HepG2 (cell line): ENCODE results near the gene RNF5. TPM values are rescaled to one million over a fixed set of nuclear protein-coding genes. Genes with fewer than 3 reads are reported as not detected.
A peak's percentile ranks its signal among the peaks of the same experiment; 100 is the strongest.

Experiments
- ARID2 ChIP-seq: sonication (generic); formaldehyde crosslinking; IDR thresholded peaks from 2 replicates; pipeline ENCODE4 v1.8.1; 2022; ENCODE audit warnings: mild to moderate bottlenecking, missing genetic modification reagents, borderline replicate concordance
- FOSL1 ChIP-seq: sonication (generic); formaldehyde crosslinking; IDR thresholded peaks from 2 replicates; pipeline ENCODE4 v1.9.0; 2021; ENCODE audit warnings: missing genetic modification reagents, borderline replicate concordance
- HINFP ChIP-seq: sonication (generic); formaldehyde crosslinking; IDR thresholded peaks from 2 replicates; pipeline ENCODE4 v1.4.0; 2020; ENCODE audit warnings: low read depth, mild to moderate bottlenecking, missing genetic modification reagents
- HOXA7 ChIP-seq: sonication (generic); formaldehyde crosslinking; IDR thresholded peaks from 2 replicates; pipeline ENCODE4 v1.8.1; 2022; ENCODE audit warnings: mild to moderate bottlenecking, missing genetic modification reagents, moderate library complexity
- JARID2 ChIP-seq: sonication (generic); formaldehyde crosslinking; IDR thresholded peaks from 2 replicates; pipeline ENCODE4 v1.8.1; 2023; ENCODE audit warnings: missing genetic modification reagents, inconsistent platforms; ENCODE audit not compliant: insufficient replicate concordance
- KLF15 ChIP-seq: sonication (generic); formaldehyde crosslinking; IDR thresholded peaks from 2 replicates; pipeline ENCODE4 v1.8.1; 2023; ENCODE audit warnings: borderline replicate concordance, mild to moderate bottlenecking, inconsistent platforms, missing genetic modification reagents, mixed read lengths
- MIER2 ChIP-seq: IDR thresholded peaks from 2 replicates; pipeline ENCODE4 v1.6.1; 2016; ENCODE audit warnings: missing biosample characterization, missing genetic modification reagents
- MYNN ChIP-seq: sonication (generic); formaldehyde crosslinking; IDR thresholded peaks from 2 replicates; pipeline ENCODE4 v1.4.0; 2020; ENCODE audit warnings: mild to moderate bottlenecking, low read depth, missing genetic modification reagents
- RBFOX2 ChIP-seq: fragments of 200-400 bp; formaldehyde crosslinking; IDR thresholded peaks from 2 replicates; pipeline ENCODE4 v1.6.1; 2017; ENCODE audit warnings: low read depth, mild to moderate bottlenecking, low read length
- SSRP1 ChIP-seq: IDR thresholded peaks from 2 replicates; pipeline ENCODE4 v1.6.1; 2016; ENCODE audit warnings: control low read depth
- TEAD3 ChIP-seq: optimal IDR thresholded peaks from 2 replicates; pipeline ENCODE3; 2016; ENCODE audit warnings: borderline replicate concordance
- TMF1 ChIP-seq: sonication (generic); formaldehyde crosslinking; IDR thresholded peaks from 2 replicates; pipeline ENCODE4 v1.8.1; 2022; ENCODE audit warnings: low read depth, missing genetic modification reagents
- XBP1 ChIP-seq: sonication (generic); formaldehyde crosslinking; IDR thresholded peaks from 2 replicates; pipeline ENCODE4 v1.5.0; 2020; ENCODE audit warnings: missing genetic modification reagents
- ZNF343 ChIP-seq: sonication (generic); formaldehyde crosslinking; IDR thresholded peaks from 2 replicates; pipeline ENCODE4 v1.4.0; 2020; ENCODE audit warnings: mild to moderate bottlenecking, missing genetic modification reagents
- ZNF569 ChIP-seq: sonication (generic); formaldehyde crosslinking; IDR thresholded peaks from 2 replicates; pipeline ENCODE4 v1.5.0; 2020; ENCODE audit warnings: mild to moderate bottlenecking, missing genetic modification reagents, moderate library complexity, borderline replicate concordance
- polyA plus RNA-seq, 8 experiments: library from polyadenylated mRNA; depleted of rRNA in 3 of 8; stranded (reverse) in 7 of 8; unstranded in 1 of 8; fragments of >200 nt; fragmentation: Illumina TruSeq in 4 of 8; extraction: Trizol in 4 of 8; gene quantifications; 2 replicates each; pipeline versions ENCODE4 v1.2.1 to v1.2.3, GENCODE V29; 2011 to 2016; ENCODE audit warnings: low read depth in 4 of 8, missing spikeins in 1 of 8, mixed read lengths in 1 of 8; ENCODE audit not compliant: insufficient read depth in 1 of 8
- total RNA-seq, 5 experiments: library from RNA; depleted of rRNA; stranded (reverse); fragments of >200 nt; fragmentation: Illumina TruSeq; extraction: Trizol; gene quantifications; 2 replicates each; pipeline ENCODE4 v1.2.3, GENCODE V29; 2016; ENCODE audit warnings: low read depth in 1 of 5
- TF ChIP-seq, protein P1 (sequence below), 2 experiments: fragments of 450-650 bp in 1 of 2; sonication (generic) in 1 of 2; formaldehyde crosslinking in 1 of 2; IDR thresholded peaks; 2 replicates each; pipeline versions ENCODE4 v1.6.1 to v1.8.0; 2016 to 2022; ENCODE audit warnings: antibody characterized with exemption in 1 of 2, mild to moderate bottlenecking in 1 of 2, missing genetic modification reagents in 1 of 2
- TF ChIP-seq, protein P2 (sequence below): sonication (generic); formaldehyde crosslinking; IDR thresholded peaks from 2 replicates; pipeline ENCODE4 v1.4.0; 2020; ENCODE audit warnings: mild to moderate bottlenecking, missing genetic modification reagents

Gene RNF5
- total and polyA plus RNA-seq, 2 of the 13 experiments (the other 11 are each of a cell fraction or from before 2014, with no cell fraction given): 98.0 to 131 TPM

GRCh38 chr6:32129297-32130088 lies 48.7 kb upstream of the RNF5 start (continued):
- TF ChIP-seq, protein P1, sequence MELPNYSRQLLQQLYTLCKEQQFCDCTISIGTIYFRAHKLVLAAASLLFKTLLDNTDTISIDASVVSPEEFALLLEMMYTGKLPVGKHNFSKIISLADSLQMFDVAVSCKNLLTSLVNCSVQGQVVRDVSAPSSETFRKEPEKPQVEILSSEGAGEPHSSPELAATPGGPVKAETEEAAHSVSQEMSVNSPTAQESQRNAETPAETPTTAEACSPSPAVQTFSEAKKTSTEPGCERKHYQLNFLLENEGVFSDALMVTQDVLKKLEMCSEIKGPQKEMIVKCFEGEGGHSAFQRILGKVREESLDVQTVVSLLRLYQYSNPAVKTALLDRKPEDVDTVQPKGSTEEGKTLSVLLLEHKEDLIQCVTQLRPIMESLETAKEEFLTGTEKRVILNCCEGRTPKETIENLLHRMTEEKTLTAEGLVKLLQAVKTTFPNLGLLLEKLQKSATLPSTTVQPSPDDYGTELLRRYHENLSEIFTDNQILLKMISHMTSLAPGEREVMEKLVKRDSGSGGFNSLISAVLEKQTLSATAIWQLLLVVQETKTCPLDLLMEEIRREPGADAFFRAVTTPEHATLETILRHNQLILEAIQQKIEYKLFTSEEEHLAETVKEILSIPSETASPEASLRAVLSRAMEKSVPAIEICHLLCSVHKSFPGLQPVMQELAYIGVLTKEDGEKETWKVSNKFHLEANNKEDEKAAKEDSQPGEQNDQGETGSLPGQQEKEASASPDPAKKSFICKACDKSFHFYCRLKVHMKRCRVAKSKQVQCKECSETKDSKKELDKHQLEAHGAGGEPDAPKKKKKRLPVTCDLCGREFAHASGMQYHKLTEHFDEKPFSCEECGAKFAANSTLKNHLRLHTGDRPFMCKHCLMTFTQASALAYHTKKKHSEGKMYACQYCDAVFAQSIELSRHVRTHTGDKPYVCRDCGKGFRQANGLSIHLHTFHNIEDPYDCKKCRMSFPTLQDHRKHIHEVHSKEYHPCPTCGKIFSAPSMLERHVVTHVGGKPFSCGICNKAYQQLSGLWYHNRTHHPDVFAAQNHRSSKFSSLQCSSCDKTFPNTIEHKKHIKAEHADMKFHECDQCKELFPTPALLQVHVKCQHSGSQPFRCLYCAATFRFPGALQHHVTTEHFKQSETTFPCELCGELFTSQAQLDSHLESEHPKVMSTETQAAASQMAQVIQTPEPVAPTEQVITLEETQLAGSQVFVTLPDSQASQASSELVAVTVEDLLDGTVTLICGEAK (IDR thresholded peaks at IDR 0.05): no peak
- TF ChIP-seq, protein P1 (CRISPR knock-in tag; IDR thresholded peaks at IDR 0.05): no peak; the same call in 1 of the 2 replicates
- TF ChIP-seq FOSL1 (CRISPR knock-in tag): no peak
- no peak for TF ChIP-seq ZNF569 (CRISPR knock-in tag)
- TF ChIP-seq SSRP1: no peak
- TF ChIP-seq RBFOX2: no peak
- TF ChIP-seq XBP1 (CRISPR knock-in tag): no peak
- no peak for TF ChIP-seq HOXA7 (CRISPR knock-in tag)
- no peak for TF ChIP-seq TMF1
- TF ChIP-seq JARID2 (CRISPR knock-in tag): no peak
- 0 out of 2 replicates have a peak, but pooled peaks have one; percentile 17 for TF ChIP-seq ZNF343 (CRISPR knock-in tag)
- TF ChIP-seq KLF15: 0 out of 2 replicates have a peak, but pooled peaks have one; percentile 22
- TF ChIP-seq ARID2: no peak
- peak; percentile 5 for TF ChIP-seq TEAD3
- TF ChIP-seq, protein P2, sequence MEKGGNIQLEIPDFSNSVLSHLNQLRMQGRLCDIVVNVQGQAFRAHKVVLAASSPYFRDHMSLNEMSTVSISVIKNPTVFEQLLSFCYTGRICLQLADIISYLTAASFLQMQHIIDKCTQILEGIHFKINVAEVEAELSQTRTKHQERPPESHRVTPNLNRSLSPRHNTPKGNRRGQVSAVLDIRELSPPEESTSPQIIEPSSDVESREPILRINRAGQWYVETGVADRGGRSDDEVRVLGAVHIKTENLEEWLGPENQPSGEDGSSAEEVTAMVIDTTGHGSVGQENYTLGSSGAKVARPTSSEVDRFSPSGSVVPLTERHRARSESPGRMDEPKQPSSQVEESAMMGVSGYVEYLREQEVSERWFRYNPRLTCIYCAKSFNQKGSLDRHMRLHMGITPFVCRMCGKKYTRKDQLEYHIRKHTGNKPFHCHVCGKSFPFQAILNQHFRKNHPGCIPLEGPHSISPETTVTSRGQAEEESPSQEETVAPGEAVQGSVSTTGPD (CRISPR knock-in tag): no peak
- TF ChIP-seq MYNN (CRISPR knock-in tag): no peak
- no peak for TF ChIP-seq HINFP (CRISPR knock-in tag)
- TF ChIP-seq MIER2: 0 out of 2 replicates have a peak, but pooled peaks have one; percentile 9
